Measurements from ENCODE around the gene LKAAEAR1.

The LKAAEAR1 gene

GRCh38 chr20:64058536-64058935, 25.7 kb downstream of the LKAAEAR1 start:
- DNase-seq (ENCODE audit: low spot score), result no peak
- ChIA-PET POLR2A (ENCODE audit: low non-redundant PET) (no interaction called here), CTCF (interaction anchor here (0.6 to 6.5 kb wide), 8 partner anchors 20 to 872 kb away, joined by 3 to 98 read pairs (median 5); partner anchors contain the start of genes C20orf204, OPRL1 and RGS19)
- H3K27ac ChIP-seq, result no peak overlapping the region
- TF ChIP-seq, protein P1, sequence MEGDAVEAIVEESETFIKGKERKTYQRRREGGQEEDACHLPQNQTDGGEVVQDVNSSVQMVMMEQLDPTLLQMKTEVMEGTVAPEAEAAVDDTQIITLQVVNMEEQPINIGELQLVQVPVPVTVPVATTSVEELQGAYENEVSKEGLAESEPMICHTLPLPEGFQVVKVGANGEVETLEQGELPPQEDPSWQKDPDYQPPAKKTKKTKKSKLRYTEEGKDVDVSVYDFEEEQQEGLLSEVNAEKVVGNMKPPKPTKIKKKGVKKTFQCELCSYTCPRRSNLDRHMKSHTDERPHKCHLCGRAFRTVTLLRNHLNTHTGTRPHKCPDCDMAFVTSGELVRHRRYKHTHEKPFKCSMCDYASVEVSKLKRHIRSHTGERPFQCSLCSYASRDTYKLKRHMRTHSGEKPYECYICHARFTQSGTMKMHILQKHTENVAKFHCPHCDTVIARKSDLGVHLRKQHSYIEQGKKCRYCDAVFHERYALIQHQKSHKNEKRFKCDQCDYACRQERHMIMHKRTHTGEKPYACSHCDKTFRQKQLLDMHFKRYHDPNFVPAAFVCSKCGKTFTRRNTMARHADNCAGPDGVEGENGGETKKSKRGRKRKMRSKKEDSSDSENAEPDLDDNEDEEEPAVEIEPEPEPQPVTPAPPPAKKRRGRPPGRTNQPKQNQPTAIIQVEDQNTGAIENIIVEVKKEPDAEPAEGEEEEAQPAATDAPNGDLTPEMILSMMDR (conservative IDR thresholded peaks at IDR 0.05; ENCODE audit: low read depth), result no peak

GRCh38 chr20:64057628-64058498, 26.3 kb downstream of the LKAAEAR1 start:
- TF ChIP-seq, protein P1 (conservative IDR thresholded peaks at IDR 0.05; ENCODE audit: low read depth), result peak; percentile 99
- no peak overlapping the region for H3K27ac ChIP-seq
- POLR2A ChIA-PET (ENCODE audit: low non-redundant PET), result no interaction called here
- peak; percentile 92 for DNase-seq (ENCODE audit: low spot score)
- CTCF ChIA-PET, result interaction anchor here (0.5 to 6.5 kb wide), 18 partner anchors 8 to 900 kb away, joined by 3 to 98 read pairs (median 4); partner anchors contain the start of genes C20orf204, OPRL1, RGS19 and SOX18

DNA sequence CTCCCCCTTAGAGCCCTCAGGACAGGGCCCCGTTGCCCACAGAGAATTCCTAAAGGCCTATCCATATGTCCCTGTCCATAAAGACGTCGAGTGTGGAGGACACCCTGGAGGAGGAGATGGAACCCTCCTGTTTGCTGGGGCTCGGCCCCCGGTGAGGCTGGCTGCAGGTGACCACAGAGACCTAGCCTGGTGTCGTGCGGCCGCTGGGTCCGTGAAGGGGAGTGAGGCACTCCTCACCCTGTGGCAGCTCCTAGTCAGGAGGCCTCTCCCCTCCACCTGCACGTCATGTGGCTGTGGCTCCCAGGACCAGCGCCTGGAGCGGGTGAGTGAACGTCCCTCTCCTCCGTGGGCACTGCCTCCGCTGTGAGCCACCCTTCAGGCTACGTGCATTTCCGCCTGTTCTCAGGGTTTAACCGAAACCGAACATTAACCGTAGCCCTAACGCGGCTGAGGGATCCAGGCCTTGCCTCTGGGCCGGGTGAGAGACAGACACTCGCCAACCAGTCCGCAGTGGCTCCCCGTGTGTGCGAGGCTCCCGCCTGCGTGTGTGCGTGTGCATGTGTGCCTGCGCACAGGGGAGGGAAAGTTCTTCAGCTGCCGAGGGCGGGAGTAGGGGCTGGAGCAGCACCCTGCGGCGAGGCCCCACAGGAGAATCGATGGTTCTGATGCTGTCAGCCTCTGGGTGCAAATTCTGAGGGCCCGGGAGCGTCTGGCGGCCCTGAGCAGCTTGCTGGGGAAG, 27.1 kb downstream of the LKAAEAR1 start:
- ChIA-PET CTCF (interaction anchor here (0.6 to 6.5 kb wide), 16 partner anchors 8 to 523 kb away, joined by 3 to 98 read pairs (median 4); partner anchors contain the start of genes C20orf204, OPRL1, RGS19 and SOX18), POLR2A (ENCODE audit: low non-redundant PET) (no interaction called here)
- TF ChIP-seq, protein P1 (conservative IDR thresholded peaks at IDR 0.05; ENCODE audit: low read depth), result no peak
- H3K27ac ChIP-seq, result no peak overlapping the region
- no peak for DNase-seq (ENCODE audit: low spot score)

GRCh38 chr20:64056639-64056888, 27.6 kb downstream of the LKAAEAR1 start:
- POLR2A ChIA-PET (ENCODE audit: low non-redundant PET), result no interaction called here
- H3K27ac ChIP-seq, result no peak overlapping the region
- CTCF ChIA-PET, result interaction anchor here (1.0 to 1.6 kb wide), 2 partner anchors 10 to 18 kb away, joined by 6 to 9 read pairs; no protein-coding TSS in a partner anchor

GRCh38 chr20:64055893-64056638, 28.1 kb downstream of the LKAAEAR1 start:
- DNase-seq (ENCODE audit: low spot score), result no peak
- no peak overlapping the region for H3K27ac ChIP-seq
- TF ChIP-seq, protein P1 (conservative IDR thresholded peaks at IDR 0.05; ENCODE audit: low read depth), result no peak
- ChIA-PET POLR2A (ENCODE audit: low non-redundant PET) (no interaction called here), CTCF (interaction anchor here (0.6 to 1.6 kb wide), 3 partner anchors 9 to 17 kb away, joined by 3 to 9 read pairs (median 6); no protein-coding TSS in a partner anchor)

More at GRCh38 chr20:64056639-64056888, 27.6 kb downstream of the LKAAEAR1 start:
- TF ChIP-seq, protein P1 (conservative IDR thresholded peaks at IDR 0.05; ENCODE audit: low read depth), result no peak
- no peak for DNase-seq (ENCODE audit: low spot score)

Measured in RWPE1 (cell line).